Measurements from ENCODE around the gene TTLL5.

The TTLL5 gene

DNA sequence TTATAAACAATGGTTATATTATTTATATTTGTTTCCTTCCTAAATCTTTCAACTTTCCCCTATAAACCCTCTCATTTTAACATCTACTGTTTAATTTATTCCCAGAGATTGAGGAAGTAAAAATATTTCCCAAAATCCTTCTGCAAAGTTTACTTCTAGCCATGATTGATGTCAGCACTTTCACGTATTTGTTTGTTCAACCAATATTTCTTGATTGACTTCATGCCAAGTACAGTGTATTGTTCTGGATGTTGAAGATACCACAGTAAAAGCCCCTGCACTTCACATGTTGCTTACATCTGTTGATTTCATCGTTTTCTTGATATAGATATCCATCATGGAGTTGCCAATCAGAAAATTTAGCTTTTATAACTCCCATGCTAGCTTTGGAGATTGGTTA is 81.8 kb downstream of the TTLL5 start:
- DNase-seq, result no peak

- DNase-seq, result no peak
These were observed 86.9 kb downstream of the TTLL5 start for GRCh38 chr14:75747899-75748298.

DNA sequence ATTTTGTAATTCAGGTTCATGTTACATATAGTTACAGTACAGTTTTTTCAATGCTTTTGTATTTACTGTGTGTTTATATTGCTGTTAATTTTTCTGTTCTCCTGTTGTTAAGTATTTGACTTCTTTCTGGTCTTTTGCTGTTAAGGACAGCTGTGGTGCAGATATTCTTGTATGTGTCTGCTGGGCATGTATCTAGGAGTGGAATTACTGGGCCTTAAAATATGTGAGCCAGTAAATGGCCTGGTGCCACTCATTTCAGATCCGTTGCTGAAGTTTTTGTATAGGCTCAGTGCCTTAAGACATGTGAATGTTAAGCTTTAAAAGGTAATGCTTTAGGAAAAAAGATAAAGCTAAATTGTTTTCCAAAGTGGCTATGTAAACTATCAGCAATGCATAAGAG is 87.3 kb downstream of the TTLL5 start:
- DNase-seq, result no peak

- no peak for DNase-seq
These were observed 90.2 kb downstream of the TTLL5 start for GRCh38 chr14:75751296-75751695.

GRCh38 chr14:75752086-75752485 is 91.0 kb downstream of the TTLL5 start:
- DNase-seq, result no peak

GRCh38 chr14:75752907-75753594 is 92.0 kb downstream of the TTLL5 start:
- no peak for DNase-seq

DNA sequence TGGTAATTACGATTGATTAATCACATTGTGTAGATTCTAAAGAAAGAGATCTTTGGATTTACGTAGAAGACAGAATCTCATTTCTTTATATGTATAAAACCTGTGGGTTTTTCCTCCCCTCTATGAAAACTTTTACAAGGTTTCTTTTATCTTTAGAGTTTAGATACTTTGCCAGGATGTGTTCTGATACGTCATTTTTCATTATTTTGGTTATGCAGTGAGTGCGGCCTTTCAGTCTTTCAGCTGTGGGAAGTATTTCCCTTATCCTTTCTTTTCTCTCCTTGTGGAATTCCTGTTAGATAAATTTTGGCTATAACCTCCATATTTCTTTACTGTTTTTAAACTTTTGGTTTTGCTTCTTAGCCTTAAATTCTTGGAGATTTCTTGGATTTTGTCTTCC is 92.7 kb downstream of the TTLL5 start:
- DNase-seq, result no peak

- DNase-seq, result no peak
These were observed 96.8 kb downstream of the TTLL5 start for GRCh38 chr14:75757644-75758402.

DNA sequence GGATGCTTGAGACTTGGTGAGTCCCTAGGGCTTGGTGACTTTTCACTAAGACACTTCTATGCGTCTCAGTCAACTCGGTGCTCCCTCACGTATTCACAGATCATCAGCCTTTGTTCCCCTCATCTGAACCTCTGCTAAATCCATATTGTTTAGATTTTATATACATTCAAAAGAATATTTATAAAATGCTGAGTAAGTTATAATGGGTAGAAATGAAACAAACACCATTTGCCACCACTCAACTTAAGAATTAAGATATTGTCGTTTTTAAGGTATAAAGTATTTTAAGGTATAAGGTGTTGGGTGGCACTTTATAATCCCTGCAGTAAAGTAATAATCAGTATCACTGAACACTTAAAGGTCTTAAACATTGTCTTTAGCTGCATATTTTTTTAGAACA is 103.0 kb downstream of the TTLL5 start:
- no peak for DNase-seq

- no peak for DNase-seq
These were observed 108.1 kb downstream of the TTLL5 start for GRCh38 chr14:75769047-75769685.

GRCh38 chr14:75770635-75771034 is 109.6 kb downstream of the TTLL5 start:
- no peak for DNase-seq

DNA sequence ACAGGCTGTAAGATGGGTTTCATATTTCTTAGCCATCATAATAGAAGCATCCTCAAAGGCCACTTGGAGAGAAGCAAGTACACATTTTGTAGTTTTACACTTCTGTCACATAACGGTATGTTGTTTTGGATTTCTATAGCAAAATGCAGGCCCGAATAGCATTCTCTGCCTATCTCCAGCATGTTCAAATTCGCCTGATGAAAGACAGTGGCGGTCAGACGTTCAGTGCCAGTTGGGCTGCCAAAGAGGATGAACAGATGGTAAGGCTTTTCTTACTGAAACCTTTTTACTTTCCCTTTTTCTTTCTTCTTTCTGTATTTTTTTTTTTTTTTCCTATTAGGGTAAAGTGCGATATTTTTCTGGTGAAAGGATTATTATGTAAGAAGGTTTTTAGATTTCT is 110.5 kb downstream of the TTLL5 start:
- no peak for DNase-seq

- DNase-seq, result no peak
These were observed 112.0 kb downstream of the TTLL5 start for GRCh38 chr14:75773046-75773445.

GRCh38 chr14:75781096-75781495 is 120.0 kb downstream of the TTLL5 start:
- DNase-seq, result no peak

- DNase-seq, result no peak
These were observed 122.1 kb downstream of the TTLL5 start for GRCh38 chr14:75783184-75783583.

DNA sequence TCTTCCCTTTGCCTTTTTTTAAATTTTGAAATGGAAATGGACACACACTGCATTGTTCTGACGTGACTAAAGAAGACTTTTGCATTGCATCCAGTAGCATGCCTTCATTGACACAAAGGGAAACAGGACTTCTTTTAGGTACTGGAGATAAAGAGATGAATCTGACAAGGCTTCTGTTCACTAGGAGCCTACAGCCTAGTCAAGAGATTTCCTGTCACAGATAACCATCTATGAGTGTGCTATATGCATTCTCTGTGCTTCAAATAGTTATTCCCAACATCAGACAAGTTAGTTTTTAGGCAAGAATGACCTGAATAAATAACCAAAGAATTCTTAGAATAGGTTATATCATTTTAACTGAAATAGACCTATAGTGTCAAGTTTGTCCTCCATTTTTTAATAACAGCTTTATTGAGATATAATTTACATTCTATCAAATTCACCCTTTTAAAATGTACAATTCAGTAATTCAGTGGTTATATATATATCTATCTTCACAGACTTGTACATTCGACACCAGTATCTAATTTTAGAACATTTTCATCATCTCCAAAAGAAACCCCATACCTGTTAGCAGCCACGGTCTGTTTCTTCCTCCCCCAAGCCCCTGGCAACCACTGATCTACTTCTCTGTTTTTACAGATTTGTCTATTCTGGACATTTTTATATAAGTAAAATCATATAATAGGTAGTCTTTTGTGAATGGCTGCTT is 122.7 kb downstream of the TTLL5 start:
- no peak for DNase-seq

GRCh38 chr14:75784314-75784686 is 123.3 kb downstream of the TTLL5 start:
- no peak for DNase-seq

- no peak for DNase-seq
These were observed 132.8 kb downstream of the TTLL5 start for GRCh38 chr14:75793806-75794205.

- DNase-seq, result no peak
These were observed 133.6 kb downstream of the TTLL5 start for GRCh38 chr14:75794615-75795038.

DNA sequence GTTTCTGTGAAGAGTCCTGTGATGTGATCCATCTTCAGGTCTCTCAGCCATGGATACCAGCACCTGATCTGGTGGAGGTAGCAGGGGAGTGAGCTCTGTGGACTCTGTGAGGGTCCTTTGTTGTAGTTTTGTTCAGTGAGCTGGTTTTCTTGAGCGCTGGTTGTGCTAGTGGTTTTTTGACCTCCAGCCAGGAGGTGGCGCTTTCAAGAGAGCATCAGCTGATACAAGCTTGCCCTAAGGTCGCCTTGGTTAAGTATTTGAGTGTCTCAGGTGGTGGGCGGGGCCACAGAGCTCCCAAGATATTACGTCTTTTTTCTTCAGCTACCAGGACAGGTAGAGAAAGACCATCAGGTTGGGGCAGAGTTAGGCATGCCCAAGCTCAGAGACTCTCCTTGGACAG is 139.7 kb downstream of the TTLL5 start:
- no peak for DNase-seq

DNA sequence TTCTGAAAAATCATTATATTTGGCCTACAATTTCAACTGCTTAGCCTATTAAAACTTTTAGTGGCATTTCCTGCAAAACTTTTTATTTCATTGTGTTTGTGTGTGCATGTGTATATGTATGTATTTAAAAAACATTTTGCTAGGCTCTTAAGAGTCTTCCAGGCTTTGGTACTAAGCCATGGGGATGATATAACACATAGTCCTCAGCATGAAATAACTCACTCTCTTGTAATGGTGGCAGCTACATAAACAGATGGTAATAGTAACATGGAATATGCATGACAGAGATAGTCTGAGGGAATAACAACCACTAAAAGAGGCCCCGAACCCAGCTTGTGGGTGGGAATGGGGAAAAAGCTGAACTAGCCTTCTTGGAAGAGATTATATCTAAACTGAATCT is 141.4 kb downstream of the TTLL5 start:
- DNase-seq, result no peak

DNA sequence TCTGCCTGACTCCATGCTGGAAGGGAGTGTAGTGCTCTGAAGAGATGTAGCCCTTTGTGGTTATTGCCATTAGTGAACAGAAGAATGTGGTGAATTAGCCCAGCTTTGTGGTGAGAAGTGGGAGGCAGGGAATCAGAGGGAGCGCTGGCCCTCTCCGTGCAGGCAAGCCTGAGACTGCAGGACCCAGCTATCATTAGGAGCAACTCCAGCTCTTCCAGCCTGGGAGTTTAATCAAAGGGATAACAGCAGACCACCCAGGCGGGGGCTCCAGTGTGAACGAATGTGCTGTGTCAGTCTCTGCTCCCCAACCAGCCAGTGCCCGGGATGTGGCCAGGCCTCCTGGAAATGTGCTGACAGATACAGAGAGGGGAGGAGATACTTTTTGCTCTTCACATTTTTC is 142.7 kb downstream of the TTLL5 start:
- DNase-seq, result no peak

- DNase-seq, result no peak
These were observed 143.7 kb downstream of the TTLL5 start for GRCh38 chr14:75804570-75805275.

All from stimulated activated naive CD4-positive, alpha-beta T cell treated with Interleukin-2 at 50 U/mL for 16 hours (primary cell).